Epithelial cell of proximal tubule (primary cell): ENCODE results near the gene NBPF15. TPM values are rescaled to one million over a fixed set of nuclear protein-coding genes. Genes with fewer than 3 reads are reported as not detected.
"Not testable (repeated sequence)": the region's sequence is repeated elsewhere in the genome, so short reads cannot be mapped to it uniquely, and the experiment has no call there.

Experiments used
- DNase-seq: peaks from one replicate; pipeline ENCODE4 v3.0.0-alpha.2; 2011; ENCODE audit warnings: low read depth
- H3K4me3 ChIP-seq: 2 replicates; pipeline ENCODE4 v1.5.1; 2011; ENCODE audit warnings: low read depth, mild to moderate bottlenecking, low read length
- total RNA-seq: library from RNA; depleted of rRNA; stranded (reverse); fragments of >200 nt; gene quantifications from 2 replicates; pipeline ENCODE4 v1.2.3, GENCODE V29; 2015

Gene NBPF15
- total RNA-seq, 1 donor from 2014 or later, result 11.9 TPM

DNA sequence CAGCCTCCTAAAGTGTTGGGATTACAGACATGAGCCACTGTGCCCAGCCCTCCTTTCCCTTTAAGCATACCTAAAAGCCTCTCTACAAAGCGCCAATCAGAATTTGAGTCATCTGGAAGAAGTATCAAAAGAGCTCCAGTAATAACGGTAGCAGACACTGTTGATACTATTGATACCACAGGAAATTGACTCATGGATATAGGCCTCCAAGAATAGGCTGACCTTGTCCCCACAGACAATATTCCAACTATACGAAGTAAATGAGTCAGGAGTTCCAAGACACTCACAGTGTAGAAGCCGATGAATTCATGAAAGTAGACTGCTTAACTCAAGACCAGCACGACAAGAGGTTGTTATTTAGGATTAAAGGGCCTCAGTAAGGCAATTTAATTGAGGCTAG, 58.7 kb downstream of the NBPF15 start:
- not testable (repeated sequence) for DNase-seq

DNA sequence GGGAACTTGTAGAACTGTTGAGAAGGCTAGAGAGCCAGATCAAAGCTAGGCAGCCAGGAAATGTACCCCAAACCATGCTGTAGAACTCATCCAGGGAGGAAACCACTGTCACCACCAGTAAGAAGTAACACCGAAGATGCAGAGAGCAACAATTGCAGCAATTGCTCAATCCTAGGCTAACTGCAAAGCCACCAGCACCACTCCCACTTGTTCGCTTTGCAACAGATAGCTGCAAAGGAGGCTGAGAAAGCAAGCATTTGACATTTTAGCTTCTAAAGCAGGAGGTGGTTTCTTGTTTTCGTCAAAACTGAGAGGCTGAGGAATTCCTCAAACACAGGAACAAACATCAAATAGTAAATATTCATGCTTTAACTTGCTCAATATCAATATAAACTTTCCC, 89.8 kb downstream of the NBPF15 start:
- not testable (repeated sequence) for DNase-seq, H3K4me3 ChIP-seq

More for the DNA sequence above, 58.7 kb downstream of the NBPF15 start:
- not testable (repeated sequence) for H3K4me3 ChIP-seq

Other genes starting within 250 kb of the NBPF15 start
- not detected in 2 replicates for gene PPIAL4E, start 88.0 kb downstream of the NBPF15 start, total RNA-seq
- gene PPIAL4F, start 131.2 kb upstream of the NBPF15 start, total RNA-seq, result not detected in 2 replicates